EH (cell line): Measurements from ENCODE around the gene MND1.

Experiments used
- DNase-seq: peaks from one replicate; pipeline ENCODE4 v3.0.0-alpha.2; 2015; ENCODE audit warnings: low read depth

MND1 gene

GRCh38 chr4:153344131-153345011 is at the start of gene MND1:
Gene MND1 (plus strand): TSS chr4:153344688. CDS start chr4:153344738, 50 bp downstream.
- peak; percentile 79 for DNase-seq

- no peak for DNase-seq
These were observed 49.2 kb upstream of the MND1 start for GRCh38 chr4:153295131-153295755.

GRCh38 chr4:153296040-153296823 is 48.3 kb upstream of the MND1 start:
- DNase-seq = peak; percentile 83

- DNase-seq = no peak
These were observed 47.4 kb upstream of the MND1 start for GRCh38 chr4:153297116-153297515.

- no peak for DNase-seq
These were observed 33.7 kb upstream of the MND1 start for GRCh38 chr4:153310793-153311192.

- DNase-seq = no peak
These were observed 29.6 kb upstream of the MND1 start for GRCh38 chr4:153314915-153315314.

GRCh38 chr4:153318696-153319320 is 25.7 kb upstream of the MND1 start:
- peak; percentile 68 for DNase-seq

GRCh38 chr4:153322791-153323190 is 21.7 kb upstream of the MND1 start:
- peak; percentile 17 for DNase-seq

- no peak for DNase-seq
These were observed 20.4 kb upstream of the MND1 start for GRCh38 chr4:153324046-153324445.

GRCh38 chr4:153325558-153325957 is 18.9 kb upstream of the MND1 start:
- DNase-seq = no peak

GRCh38 chr4:153326513-153326912 is 18.0 kb upstream of the MND1 start:
- DNase-seq = peak; percentile 13

- no peak for DNase-seq
These were observed 17.2 kb upstream of the MND1 start for GRCh38 chr4:153327247-153327646.

- peak; percentile 26 for DNase-seq
These were observed 11.6 kb upstream of the MND1 start for GRCh38 chr4:153332936-153333335.

- no peak for DNase-seq
These were observed 10.6 kb upstream of the MND1 start for GRCh38 chr4:153333874-153334273.

GRCh38 chr4:153335665-153336064 is 8.8 kb upstream of the MND1 start:
- peak; percentile 40 for DNase-seq

GRCh38 chr4:153337686-153338085 is 6.8 kb upstream of the MND1 start:
- DNase-seq = no peak

GRCh38 chr4:153341575-153342090 is 2.9 kb upstream of the MND1 start:
- DNase-seq = peak; percentile 69

- DNase-seq = no peak
These were observed 1.5 kb upstream of the MND1 start for GRCh38 chr4:153342751-153343552.

- peak; percentile 69 for DNase-seq
These were observed 809 bp downstream of the MND1 start for GRCh38 chr4:153345012-153345981.

GRCh38 chr4:153346031-153346430 is 1.5 kb downstream of the MND1 start:
- DNase-seq = no peak
